ENCODE measurements around the gene PDZD2.

Gene PDZD2

GRCh38 chr5:32020946-32021345 is 382.0 kb downstream of the PDZD2 start:
- TF ChIP-seq CTCF (IDR thresholded peaks at IDR 0.05; ENCODE audit: control insufficient read depth, insufficient read depth, low read depth, low read length, missing control alignments): no peak
- no peak for DNase-seq (ENCODE audit: low read depth)
- no peak overlapping the region for H3K4me3 ChIP-seq (ENCODE audit: control insufficient read depth, low read depth, low read length)

DNA sequence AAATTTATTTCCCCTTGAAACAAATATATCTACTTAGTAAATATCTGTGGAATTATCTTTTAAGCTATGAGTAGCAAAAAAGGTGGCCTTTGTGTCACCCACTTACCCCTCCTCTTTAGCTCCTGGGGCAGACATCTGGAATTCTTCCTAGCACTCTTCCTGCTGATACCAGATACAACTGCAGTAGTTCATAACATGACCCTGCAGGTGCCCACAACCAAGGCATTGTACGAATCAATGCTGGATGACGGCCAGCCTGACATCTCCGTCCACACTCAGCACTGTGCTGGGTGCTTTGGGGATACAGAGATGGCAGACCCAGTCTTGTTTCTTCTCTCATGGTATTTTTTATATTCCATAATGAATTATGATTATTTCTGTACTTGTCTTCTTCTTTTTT is 382.8 kb downstream of the PDZD2 start:
- TF ChIP-seq CTCF (IDR thresholded peaks at IDR 0.05; ENCODE audit: control insufficient read depth, insufficient read depth, low read depth, low read length, missing control alignments): no peak
- no peak overlapping the region for H3K4me3 ChIP-seq (ENCODE audit: control insufficient read depth, low read depth, low read length)
- DNase-seq (ENCODE audit: low read depth): no peak

- TF ChIP-seq CTCF (IDR thresholded peaks at IDR 0.05; ENCODE audit: control insufficient read depth, insufficient read depth, low read depth, low read length, missing control alignments): no peak
- H3K4me3 ChIP-seq (ENCODE audit: control insufficient read depth, low read depth, low read length): no peak overlapping the region
- no peak for DNase-seq (ENCODE audit: low read depth)
These were observed 383.7 kb downstream of the PDZD2 start for GRCh38 chr5:32022638-32023037.

DNA sequence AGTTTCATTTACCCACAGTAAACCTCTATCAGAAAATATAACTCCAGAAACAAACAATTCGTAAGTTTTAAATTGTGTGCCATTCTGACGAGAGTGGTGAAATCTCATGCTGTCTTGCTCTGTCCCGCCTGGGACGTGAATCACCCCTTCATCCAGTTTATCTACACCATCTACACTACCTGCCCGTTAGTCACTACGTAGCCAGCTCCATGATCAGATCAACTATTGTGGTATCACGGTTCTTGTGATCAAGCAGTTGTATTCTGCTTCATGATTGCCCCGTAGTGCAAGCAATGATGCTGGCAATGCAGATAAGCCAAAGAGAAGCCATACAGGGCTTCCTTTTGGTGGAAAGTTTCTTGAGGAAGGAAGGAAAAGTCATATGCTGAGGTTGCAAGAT is 384.9 kb downstream of the PDZD2 start:
- DNase-seq (ENCODE audit: low read depth): no peak
- TF ChIP-seq CTCF (IDR thresholded peaks at IDR 0.05; ENCODE audit: control insufficient read depth, insufficient read depth, low read depth, low read length, missing control alignments): no peak

DNA sequence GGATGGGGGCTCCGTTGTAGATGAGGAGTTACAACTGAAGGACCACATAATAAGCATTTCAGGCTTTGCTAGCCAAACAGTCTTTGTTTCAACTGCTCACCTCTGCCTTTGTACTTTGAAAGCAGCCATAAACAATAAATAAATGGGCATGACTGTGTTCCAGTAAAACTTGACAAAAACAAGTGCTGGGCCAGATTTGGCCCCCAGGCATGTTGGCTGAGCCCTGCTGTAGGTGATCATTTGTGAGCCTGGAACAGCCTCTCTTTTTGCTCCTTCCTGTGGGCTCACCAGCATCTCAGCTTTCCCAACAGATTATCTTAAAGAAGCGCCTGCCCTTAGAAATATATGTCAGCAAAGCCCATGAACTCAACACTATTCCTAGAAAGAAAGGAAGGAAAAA is 385.8 kb downstream of the PDZD2 start:
- DNase-seq (ENCODE audit: low read depth): no peak
- TF ChIP-seq CTCF (IDR thresholded peaks at IDR 0.05; ENCODE audit: control insufficient read depth, insufficient read depth, low read depth, low read length, missing control alignments): no peak
- H3K4me3 ChIP-seq (ENCODE audit: control insufficient read depth, low read depth, low read length): no peak overlapping the region

More for the DNA sequence above, 384.9 kb downstream of the PDZD2 start:
- no peak overlapping the region for H3K4me3 ChIP-seq (ENCODE audit: control insufficient read depth, low read depth, low read length)

- no peak for DNase-seq (ENCODE audit: low read depth)
- TF ChIP-seq CTCF (IDR thresholded peaks at IDR 0.05; ENCODE audit: control insufficient read depth, insufficient read depth, low read depth, low read length, missing control alignments): no peak
- H3K4me3 ChIP-seq (ENCODE audit: control insufficient read depth, low read depth, low read length): peak overlapping the region; percentile 25
These were observed 388.3 kb downstream of the PDZD2 start for GRCh38 chr5:32027093-32027716.
